Sigmoid colon (tissue), 4 donors: ENCODE results near the gene ADCY7.

Source experiments
- CTCF ChIP-seq, 4 experiments: fragments of 450-650 bp in 3 of 4; fragments of 200-600 bp in 1 of 4; IDR thresholded peaks; one replicate each; pipeline ENCODE4 v1.5.1; 2016 to 2019; ENCODE audit warnings: antibody characterized with exemption in 4 of 4, mild to moderate bottlenecking in 3 of 4, moderate library complexity in 2 of 4
- EP300 ChIP-seq, 4 donors: sonication (generic); formaldehyde crosslinking; IDR thresholded peaks; one replicate each; pipeline ENCODE4 v1.6.1; 2017; ENCODE audit warnings: antibody characterized with exemption in 4 of 4
- POLR2A ChIP-seq, 2 donors: fragments of 450-650 bp; IDR thresholded peaks; one replicate each; pipeline ENCODE4 v1.6.1; 2016; ENCODE audit warnings: antibody characterized with exemption in 2 of 2, mild to moderate bottlenecking in 2 of 2, moderate library complexity in 2 of 2
- POLR2AphosphoS5 ChIP-seq, 4 donors: sonication (generic); formaldehyde crosslinking; IDR thresholded peaks; one replicate each; pipeline ENCODE4 v1.6.1; 2017; ENCODE audit warnings: antibody characterized with exemption in 4 of 4

GRCh38 chr16:50360033-50360778 is 93.9 kb downstream of the ADCY7 start:
- no peak for TF ChIP-seq CTCF (IDR thresholded peaks at IDR 0.05)
- no peak for TF ChIP-seq EP300 (IDR thresholded peaks at IDR 0.05)
- no peak for TF ChIP-seq POLR2AphosphoS5 (IDR thresholded peaks at IDR 0.05)
- no peak for TF ChIP-seq POLR2A (IDR thresholded peaks at IDR 0.05)
